Kidney epithelial cell (primary cell): ENCODE measurements around the gene CTRB2. TPM values are rescaled to one million over a fixed set of nuclear protein-coding genes. Genes with fewer than 3 reads are reported as not detected.

Source experiments
- DNase-seq: peaks from one replicate; pipeline ENCODE4 v3.0.0-alpha.2; 2010; ENCODE audit warnings: low read depth
- H3K27me3 ChIP-seq: 2 replicates; pipeline ENCODE4 v1.6.0; 2011; ENCODE audit warnings: low read length; ENCODE audit not compliant: control insufficient read depth, insufficient read depth
- H3K36me3 ChIP-seq: 2 replicates; pipeline ENCODE4 v1.5.1; 2011; ENCODE audit warnings: low read length; ENCODE audit not compliant: control insufficient read depth, insufficient read depth
- H3K4me3 ChIP-seq: 2 replicates; pipeline ENCODE4 v1.5.1; 2011; ENCODE audit warnings: low read depth, mild to moderate bottlenecking, control low read depth, low read length
- total RNA-seq: library from RNA; depleted of rRNA; stranded (reverse); fragments of >200 nt; gene quantifications from 2 replicates; pipeline ENCODE4 v1.2.3, GENCODE V29; 2015
- TF ChIP-seq, protein P1 (sequence below): IDR thresholded peaks from 2 replicates; pipeline ENCODE4 v1.5.1; 2011; ENCODE audit warnings: mild to moderate bottlenecking, moderate library complexity, low read length, control low read depth, inconsistent platforms; ENCODE audit not compliant: insufficient read depth, poor library complexity, severe bottlenecking

Gene CTRB2
- total RNA-seq, 1 donor from 2014 or later, result not detected

DNA sequence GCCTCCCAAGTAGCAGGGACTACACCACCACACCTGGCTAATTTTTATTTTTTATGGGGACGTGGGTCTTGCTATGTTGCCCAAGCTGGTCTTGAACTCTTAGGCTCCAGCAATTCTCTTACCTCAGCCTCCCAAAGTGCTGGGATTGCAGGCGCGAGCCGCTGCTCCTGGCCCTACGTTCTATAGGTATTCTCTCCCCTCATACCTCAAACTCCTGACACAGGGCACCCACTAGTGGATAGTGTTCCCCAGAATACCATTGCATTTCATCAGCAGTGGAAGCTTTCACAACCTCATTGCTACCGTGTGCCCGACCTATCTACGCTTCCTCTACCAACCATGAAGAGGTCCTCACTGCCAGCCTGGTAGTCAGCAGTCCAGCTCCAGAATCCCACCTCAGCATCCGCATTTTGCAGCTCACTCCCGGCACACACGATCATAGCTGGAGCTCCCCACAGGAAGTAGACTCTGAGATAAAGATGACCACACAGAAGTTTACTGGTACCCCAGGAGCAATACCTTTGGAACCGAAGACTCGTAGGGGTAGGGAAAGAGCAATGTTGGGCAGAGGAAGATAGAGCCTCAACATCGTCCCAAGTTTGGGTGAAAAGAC, 9.3 kb downstream of the CTRB2 start:
- TF ChIP-seq, protein P1, sequence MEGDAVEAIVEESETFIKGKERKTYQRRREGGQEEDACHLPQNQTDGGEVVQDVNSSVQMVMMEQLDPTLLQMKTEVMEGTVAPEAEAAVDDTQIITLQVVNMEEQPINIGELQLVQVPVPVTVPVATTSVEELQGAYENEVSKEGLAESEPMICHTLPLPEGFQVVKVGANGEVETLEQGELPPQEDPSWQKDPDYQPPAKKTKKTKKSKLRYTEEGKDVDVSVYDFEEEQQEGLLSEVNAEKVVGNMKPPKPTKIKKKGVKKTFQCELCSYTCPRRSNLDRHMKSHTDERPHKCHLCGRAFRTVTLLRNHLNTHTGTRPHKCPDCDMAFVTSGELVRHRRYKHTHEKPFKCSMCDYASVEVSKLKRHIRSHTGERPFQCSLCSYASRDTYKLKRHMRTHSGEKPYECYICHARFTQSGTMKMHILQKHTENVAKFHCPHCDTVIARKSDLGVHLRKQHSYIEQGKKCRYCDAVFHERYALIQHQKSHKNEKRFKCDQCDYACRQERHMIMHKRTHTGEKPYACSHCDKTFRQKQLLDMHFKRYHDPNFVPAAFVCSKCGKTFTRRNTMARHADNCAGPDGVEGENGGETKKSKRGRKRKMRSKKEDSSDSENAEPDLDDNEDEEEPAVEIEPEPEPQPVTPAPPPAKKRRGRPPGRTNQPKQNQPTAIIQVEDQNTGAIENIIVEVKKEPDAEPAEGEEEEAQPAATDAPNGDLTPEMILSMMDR, result no peak
- no peak for DNase-seq
- Histone ChIP-seq H3K27me3 (peaks cover 16% of the 10 kb centered on the region), H3K4me3 (no peak overlapping the region), H3K36me3 (no peaks in the 10 kb centered on the region)

DNA sequence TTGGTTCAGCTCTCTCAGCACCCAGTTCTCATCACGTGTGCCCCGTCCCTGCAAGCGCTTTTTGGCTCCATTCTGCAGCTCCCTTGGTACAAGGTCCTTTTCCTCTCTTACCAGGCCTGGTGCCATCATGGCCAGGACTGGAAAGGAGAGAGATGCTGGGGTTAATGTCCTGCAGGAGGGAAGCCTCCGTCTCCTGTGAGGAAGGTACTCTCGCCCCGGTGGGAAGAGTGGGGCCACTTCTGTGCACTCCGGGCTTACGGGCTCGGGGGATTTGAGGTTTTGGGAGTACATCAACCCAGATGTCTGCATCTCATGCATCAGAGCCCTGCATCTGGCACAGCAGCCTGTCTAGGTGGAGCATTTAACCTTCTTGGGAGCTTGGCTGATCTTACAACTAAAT, 10.1 kb downstream of the CTRB2 start:
- TF ChIP-seq, protein P1, result no peak
- DNase-seq, result no peak
- H3K27me3 ChIP-seq, result peaks cover 16% of the 10 kb centered on the region
- no peaks in the 10 kb centered on the region for H3K36me3 ChIP-seq
- H3K4me3 ChIP-seq, result no peak overlapping the region

DNA sequence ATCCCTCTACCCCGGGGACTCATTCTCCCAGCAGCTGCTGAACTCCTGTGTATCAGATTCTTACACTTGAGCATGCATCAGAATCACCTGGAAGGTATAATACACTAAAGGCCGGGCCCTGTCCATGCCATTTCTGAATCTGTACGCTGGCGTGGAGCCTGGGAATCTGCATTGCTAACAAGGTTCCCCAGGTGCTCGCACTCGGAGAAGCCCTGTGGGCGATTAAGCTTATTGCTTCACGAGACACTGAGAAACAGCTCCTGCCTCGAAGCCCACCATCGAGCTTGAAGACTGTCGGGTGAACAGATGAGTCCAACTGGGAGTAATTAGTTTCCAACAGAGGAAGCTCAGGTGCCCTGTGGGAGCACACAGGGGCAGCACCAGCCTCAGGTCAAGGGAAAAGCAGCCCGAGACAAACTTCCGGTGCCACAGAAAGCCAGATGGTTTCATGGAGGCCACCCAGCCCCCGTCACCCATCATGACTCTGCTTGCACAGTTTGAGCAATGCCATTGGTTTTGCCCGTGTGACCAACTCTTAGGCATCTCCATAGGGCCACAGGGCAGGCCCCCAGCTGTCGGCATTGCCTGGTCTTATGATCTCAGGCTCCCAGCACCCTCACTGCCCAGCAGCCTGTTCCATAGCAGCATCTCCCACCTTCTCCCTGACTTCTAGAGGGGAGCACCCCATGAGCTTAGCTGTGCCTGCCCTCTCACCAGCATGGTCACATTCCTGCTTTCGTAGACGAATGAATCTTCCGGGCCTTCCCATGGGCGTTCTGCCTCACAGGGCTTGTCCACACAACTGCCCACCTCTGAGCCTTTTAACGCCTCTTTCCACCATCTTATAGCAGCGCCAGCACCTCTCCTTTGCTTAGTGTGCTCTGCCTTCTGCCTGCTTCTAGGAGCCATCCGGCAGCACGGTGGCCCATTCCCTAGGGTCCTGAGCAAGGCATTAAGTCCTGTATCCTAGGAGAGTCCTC, 10.9 kb downstream of the CTRB2 start:
- Histone ChIP-seq H3K27me3 (peaks cover 16% of the 10 kb centered on the region), H3K36me3 (no peaks in the 10 kb centered on the region), H3K4me3 (no peak overlapping the region)
- DNase-seq, result no peak
- TF ChIP-seq, protein P1, result no peak

DNA sequence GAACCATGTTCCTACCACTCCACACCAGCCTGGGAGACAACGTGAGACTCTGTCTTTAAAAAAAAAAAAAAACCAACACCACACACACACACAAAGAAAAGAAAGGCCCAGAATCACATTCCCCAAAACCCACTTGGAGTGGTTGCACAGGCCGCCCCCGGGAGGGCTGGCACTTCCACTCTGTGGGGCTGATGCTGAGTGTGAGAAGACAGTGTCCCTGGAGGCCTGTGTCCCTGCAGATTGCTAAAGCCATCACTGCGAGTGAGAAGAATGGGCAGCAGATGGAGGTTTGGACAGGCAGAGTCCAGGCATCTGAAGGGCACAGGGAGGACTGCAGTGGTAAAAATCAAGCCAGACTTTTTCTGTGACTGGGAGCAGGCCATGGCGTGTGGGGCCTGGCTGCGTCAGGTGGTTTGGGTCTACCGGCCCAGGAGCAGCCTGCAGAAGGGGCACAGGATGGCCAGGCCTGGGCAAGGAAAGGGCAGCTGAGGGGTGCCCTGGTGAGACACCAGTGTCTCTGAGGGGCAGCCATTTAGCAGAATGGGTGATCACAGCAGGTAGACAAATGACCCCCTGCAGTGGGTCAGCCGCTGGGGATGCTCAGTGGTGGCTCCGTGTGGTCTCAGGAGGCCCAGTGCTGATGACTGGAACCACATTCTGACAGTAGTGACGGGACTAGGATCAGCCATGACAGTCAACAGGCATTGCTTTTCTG, 13.1 kb downstream of the CTRB2 start:
- TF ChIP-seq, protein P1, result no peak
- DNase-seq, result no peak
- Histone ChIP-seq H3K27me3 (peaks cover 20% of the 10 kb centered on the region), H3K36me3 (no peaks in the 10 kb centered on the region), H3K4me3 (no peak overlapping the region)

DNA sequence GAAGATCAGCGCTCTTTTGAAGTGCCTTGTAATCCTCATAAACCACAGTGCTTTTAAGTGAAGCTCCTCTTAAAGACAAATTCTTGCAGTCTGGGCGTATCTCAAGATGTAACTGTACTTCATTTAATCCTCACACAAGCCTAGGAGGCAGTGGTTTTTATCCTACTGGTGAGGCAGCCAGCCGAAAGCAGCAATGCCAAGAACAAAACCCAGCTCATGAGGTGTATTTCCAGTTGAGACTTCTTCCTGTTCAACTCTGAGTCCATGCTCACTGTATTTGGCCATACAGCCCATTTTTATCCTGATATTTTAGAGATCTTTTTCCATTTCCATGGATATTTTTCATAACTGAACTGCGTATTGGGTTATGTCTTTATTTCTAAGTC, 13.7 kb downstream of the CTRB2 start:
- DNase-seq, result no peak
- TF ChIP-seq, protein P1, result no peak
- peaks cover 20% of the 10 kb centered on the region for H3K27me3 ChIP-seq
- H3K36me3 ChIP-seq, result no peaks in the 10 kb centered on the region
- H3K4me3 ChIP-seq, result no peak overlapping the region
